ENCODE measurements around the gene ABCA2.
"Not testable (repeated sequence)": the region's sequence is repeated elsewhere in the genome, so short reads cannot be mapped to it uniquely, and the experiment has no call there.

Gene ABCA2

DNA sequence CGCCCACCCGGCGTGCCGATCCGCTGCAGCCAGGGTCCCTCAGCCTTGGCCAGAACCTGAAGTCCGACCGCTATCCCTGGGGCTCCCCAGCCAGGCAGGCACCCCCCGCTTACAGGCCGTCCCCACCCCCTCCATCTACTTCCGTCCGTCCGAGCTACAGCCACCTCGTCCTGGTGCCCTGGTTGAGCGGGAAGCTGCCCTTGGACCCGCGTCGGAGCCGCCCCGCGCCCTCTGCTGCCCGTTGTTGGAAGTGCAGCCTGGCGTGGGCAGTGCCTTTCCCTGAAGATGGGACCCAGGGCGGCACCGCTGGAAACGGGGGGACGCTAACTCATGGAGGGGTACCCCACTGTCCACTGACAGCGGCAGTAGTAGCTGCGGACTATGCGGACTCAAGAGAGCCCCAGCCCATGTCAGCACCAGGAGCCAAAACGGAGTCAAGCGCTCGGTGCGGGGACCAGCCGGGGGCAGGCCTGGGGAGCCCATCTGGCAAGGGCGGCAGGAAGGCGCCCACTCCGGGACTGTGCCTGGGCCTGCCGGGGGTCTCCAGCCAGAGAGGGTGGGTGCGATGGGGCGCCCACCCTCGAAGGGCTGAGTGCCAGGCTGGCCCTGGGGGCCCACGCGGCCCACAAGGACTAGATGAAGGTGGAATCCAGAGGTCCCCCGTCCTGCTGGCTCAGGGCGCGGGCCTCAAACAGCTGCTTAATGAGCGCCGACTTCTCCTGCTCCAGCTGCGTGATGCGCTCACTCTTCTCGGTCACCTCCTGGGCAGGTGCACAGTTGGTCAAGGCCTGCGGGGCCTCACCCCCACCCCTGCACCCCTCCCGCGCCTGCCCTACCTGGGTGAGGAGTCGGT, 36.2 kb upstream of the ABCA2 start:
- DNase-seq, result peak; percentile 73

DNA sequence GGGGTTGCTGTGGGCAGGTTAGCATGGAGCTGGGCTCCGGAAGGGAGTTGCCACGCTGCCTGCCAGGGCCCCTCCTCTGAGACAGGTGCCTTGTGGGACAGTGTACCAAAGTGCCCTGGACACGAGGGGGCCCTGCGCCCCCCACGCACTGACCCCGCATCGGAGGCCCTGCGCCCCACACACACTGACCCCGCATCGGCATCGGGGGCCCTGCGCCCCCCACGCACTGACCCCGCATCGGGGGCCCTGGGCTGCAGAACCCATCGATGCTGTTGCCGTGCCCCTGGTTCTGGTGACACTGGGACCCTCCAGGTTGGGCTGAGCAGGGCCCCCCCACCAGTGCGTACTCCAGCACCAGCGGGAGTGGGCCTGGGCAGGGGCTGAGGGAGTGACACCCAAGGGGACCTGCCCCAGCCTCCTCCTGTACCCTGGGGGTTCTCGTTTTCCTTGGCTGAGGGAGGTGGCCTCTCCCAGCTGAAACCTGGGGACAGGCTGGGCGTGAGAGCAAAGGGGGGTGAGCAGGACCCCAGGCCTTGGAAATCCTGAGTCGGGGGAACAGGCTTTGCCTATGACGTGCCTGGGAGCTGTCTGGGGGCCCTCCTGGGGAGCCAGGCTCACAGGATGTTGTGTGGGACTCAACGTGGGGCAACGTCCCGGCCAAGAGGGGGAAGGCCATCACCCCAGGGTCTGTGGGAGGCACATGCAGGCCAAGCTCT, 35.4 kb upstream of the ABCA2 start:
- no peak for DNase-seq

DNA sequence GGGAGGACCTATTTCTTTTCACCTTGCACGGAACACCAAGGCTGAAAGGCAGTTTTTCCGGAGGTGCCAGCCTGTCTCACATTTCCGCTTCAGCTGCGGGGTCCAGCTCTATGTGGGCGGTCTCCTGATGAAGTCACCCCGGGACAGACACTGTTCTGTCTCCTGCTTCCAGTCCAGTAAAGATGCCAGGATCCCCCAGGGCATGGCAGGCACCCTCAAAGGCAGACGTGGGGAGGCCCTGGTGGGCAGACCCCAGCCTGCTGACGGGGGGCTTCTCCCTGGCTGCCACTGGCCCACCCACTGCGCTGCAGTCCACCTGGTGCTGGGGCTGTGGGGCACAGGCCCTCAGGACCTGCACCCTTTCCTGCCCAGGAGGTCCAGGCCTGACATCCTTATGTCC, 34.8 kb upstream of the ABCA2 start:
- not testable (repeated sequence) for DNase-seq

DNA sequence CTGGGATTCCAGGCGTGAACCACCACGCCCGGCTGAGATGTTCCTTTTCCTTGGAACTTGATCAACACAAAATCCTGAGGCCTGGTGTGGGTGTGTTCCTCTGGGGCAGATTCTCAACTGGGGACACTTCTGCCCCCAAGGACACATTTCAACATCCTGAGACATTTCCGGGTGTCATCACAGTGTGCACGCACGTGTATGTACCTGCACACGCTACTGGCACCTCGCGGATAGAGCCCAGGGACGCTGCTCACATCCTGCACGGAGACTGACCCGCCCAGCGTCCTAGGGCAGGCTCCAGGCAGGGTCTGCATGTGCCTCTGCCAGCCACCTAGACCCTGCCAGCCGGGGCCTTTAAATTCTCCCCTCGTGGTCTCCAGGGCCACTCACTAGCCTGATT, 34.3 kb upstream of the ABCA2 start:
- no peak for DNase-seq

DNA sequence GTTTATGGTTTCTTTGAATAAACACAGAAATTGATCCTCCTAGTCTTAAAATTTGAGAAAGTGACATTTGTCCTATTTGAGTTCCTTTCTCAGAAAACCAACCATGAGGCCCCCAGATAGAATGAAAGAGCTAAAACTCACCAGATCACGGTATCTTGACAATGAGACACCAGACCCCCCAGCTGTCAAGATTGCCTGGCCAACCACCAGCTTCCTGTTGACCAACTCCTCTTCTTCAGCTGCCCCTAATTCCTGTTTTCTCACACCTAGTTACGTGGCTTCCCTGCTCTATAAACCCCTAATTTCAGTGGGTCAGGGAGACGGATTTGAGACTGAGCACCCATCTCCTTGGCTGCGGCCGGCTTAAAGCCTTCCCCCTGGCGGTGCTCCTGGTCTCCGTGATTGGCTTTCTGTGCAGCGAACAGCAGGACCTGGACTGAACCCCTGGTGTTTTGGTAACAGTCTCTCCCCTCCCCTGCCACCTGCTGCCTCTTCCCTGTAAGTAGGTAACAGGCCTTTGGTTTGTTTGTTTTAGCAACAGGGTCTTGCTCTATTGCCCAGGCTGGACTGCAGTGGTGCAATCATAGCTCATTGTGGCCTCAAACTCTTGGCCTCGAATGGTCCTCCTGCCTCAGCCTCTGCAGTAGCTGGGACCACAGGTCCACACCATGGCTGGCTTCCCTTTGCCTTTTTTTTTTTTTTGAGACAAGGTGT, 30.6 kb upstream of the ABCA2 start:
- no peak for DNase-seq

DNA sequence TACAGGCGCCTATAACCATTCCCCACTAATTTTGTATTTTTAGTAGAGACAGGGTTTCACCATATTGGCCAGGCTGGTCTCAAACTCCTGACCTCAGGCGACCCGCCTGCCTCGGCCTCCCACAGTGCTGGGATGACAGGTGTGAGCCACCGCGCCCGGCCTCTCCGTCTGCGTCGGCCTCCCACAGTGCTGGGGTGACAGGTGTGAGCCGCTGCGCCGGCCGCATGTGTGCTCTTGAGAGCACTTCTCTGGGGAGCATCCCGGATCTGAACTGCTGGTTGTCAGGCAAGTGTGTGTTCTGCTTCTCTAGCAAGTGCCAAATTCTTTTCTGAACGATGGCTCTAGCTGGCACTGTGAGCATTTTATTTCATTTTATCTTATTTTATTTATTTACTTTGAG, 29.5 kb upstream of the ABCA2 start:
- no peak for DNase-seq

DNA sequence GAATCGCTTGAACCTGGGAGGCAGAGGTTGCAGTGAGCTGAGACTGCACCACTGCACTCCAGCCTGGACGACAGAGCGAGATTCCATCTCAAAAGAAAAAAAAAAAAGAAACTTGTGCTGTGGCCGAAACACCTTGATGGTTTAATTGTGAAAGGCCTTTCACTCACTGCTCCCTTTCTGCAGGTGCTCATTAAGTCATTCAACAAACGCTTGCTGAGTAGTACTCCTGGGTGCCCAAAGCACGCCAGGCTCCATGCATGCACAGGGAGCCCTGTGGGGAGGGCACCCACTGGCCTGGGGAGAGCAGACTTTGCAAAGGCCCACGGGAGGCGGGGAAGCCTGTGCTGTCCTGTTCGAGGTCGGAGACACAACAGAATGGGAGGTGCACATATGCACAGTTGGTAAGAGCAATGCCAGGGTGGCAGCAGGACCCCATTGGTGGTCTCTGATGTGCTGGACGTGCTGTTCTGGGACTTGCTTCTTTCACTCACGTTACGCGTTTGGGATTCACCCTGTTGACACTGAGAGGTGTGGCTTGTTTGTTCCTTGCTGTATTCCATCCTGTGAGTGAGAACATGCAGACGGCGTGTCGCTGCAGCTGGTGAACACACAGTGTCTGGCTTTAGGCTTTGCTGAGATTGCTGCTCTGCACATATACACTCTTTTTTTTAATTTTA, 28.8 kb upstream of the ABCA2 start:
- DNase-seq, result no peak

DNA sequence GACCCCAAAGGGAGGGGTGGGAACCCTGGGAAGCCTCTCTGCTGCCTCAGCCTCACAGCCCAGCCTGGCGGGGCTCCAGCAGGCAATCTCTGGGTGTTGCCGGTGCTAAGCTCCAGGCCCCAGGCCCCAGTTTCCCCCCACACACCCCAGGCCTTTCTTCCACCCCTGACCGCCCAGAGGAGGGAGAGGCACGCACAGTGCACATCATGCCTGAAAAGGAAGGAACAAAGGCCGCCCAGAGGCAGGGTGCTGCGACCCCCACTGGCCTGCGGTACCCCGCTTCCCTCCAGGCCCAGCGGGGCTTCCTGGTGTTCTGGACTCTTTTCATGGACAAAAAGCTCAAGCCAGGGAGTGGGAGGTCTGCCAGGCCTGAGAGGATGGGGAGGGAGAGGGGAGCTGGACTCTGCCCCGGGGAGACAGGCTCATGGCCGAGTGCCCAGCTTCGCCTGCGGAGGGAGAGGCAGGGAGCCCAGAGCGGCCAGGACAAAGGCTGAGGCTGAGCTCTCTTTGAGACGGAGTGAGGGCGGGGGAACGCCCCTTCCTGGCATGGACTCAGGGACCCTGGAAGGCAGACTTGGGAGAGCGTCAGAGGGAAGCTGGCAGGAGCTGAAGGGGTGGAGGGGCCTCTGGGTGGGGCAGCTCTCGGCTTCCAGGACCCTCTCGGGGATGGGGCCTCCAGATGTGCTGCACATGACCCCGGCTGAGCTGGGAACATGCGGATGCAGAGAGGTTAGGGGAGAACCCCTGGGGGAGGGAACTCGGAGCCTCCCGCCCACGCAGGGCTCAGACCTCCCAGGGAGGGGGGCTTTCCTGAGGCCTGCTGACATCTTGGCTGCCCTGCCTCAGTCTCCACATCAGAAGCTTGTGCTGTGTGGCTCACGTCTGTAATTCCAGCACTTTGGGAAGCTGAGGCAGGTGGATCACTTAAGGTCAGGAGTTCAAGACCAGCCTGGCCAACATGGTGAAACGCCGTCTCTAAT, 27.6 kb upstream of the ABCA2 start:
- no peak for DNase-seq

DNA sequence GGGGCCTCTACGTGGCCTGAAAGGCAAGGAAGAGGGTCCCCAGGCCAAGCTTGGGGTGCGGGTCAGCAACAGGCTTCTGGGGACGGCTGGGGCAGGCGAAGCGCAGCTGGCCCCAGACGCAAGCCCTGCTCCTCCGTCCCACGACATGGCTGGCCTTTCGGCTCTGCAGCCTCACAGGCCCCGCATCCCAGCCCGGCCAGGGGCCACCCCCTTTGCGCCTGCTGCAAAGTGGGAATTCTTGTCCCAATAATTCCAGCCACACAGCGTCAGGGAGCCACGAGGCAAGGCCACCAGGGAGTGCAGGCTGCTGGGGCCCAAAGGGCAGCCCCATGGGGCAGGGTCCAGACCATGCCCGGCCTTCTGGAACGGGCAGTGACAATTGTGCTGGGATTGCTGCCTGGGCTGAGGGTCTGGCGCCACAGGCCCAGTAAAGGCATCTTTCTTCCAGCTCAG, 26.9 kb upstream of the ABCA2 start:
- DNase-seq, result no peak

DNA sequence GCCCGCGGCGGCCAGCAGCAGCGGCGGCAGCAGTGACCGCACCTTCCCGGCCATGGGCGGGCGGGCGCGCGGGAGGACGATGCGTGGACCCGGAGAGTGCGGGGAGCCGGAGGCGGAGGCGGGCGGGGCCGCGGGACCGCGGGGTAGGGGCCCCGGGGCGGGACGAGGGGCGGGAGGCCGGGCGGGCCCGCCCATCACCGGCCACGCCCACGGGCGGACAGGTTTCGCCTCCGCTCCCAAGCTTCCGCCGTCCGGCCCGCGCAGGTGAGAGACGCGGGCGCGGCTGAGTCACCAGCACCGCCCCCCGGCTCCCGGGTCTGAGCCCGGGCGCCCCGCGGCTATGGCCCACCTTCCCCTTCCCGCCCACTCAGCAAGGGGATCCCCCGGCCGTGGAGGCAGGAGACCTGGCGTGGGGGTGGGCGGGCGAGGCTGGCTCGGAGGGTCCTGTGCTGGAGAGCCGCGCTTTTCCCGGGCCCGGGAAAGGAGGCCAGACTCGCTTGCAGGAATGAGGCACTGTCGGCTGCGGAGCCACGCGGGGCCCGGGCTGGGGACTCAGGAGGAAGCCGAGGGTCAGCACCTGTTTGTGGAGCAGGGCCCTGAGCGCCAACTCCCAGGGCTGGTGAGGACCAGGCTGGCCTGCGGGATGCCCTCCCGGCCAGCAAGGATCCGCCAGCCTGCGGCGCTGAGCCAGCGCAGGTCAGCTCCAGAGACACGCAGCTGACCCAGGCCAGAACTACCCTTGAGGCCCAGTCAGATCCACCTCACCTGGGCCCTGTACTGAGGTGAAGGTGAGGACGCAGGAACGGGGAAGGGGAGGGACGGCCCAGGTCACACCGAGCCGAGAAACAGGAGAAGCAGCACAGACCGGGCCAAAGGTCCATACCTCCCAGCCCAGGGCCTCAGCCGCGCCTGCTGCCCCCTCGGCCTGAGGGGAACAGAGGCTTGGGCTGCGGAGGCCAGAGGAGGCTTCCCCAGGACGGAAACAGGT, 26.2 kb upstream of the ABCA2 start, which contains the start of gene ENTPD2:
ENTPD2 (minus strand) TSS at position 118 of the 988 bp plus-strand sequence; CDS start at position 54, 64 bp downstream.
- DNase-seq, result peak; percentile 62

DNA sequence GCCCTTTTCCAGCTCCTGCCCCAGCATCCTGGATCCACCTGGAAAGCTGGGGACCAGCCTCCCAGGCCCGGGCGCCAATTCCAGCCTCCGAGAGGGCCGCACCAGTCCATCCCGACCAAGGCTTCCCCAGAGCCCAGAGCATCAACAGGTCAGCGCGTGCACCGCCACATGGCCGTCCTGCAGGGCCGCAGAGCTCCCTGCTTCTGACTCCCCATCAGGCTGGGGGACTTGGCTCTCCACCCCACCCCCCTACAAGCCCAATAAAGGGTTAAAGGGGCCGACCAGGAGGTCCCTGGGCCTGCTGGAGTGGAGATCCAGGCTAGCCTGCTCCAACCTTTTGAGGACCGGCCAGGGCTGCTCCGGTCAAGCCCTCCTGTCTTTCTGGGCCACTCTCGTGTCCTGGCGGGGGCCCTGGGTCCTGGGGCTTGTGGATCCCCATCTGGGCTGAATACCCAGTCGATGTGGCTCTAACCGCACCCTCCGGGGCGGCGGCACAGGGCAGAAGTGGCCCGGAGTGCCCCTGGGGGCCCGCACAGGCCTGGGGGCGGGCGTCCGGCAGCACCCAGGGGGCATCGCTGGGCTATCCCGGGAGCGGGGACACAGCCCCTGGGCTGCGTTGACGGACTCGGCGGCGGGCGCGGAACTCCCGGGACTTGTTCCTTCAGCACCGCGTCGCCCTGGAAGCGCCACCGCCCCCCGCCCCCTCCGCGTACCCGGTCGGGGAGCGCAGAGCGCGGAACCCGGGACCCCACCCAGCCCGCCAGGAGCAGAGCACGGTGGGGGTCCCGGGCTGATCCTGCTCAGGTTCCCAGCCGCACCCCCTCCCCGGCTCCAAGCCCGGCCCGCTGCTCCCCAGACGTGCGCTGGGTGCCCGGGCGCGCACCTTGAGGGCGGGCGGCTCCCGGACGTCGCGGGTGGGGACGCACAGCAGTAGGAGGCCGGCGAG, 25.2 kb upstream of the ABCA2 start:
- DNase-seq, result no peak

DNA sequence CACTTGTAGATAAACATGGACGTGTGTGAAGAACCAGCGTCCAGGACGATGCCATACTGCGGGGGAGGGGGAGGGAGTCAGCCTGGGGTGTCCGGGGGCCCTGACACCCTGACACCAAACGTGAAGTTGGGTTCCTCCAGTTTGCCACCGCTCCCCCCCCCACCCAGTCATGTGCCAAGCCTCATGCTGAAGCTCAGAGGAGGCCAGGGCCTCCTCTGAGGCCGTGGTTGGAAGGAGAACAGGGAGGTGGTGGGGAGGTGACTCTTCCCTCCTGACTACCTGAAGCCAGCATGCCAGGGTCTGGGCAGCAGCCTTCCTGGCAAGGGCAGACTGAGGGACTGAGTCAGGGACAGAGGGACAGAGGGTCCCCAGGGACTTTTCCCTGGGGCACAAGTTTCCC, 24.3 kb upstream of the ABCA2 start:
- no peak for DNase-seq

DNA sequence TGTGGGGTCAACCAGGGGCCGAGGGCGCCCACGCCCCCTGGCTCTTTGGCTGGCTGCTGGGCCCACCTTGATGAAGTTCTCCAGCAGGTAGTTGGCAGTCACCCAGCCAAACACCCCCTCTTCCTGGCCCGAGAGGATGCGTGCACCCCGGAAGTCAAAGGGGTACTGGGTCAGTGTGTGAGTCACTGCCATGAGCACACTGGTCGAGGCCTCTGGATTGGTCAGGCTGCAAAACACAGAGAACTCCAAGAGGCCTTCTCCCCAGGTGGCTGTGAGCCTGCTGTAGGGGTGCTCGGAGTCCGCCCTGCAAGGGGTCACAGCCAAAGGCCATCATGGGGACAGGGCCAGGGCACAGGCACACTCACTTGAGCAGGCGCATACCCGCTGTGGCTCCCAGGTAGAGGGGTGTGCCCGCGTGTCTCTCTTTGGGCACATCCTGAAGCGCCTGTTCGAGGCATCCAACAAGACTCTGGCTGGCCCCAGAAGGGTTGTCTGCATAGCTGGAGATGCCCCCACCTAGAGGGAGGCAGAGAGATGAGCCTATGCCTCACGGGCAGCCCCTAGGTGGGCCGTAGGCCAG, 23.2 kb upstream of the ABCA2 start:
- DNase-seq, result no peak

DNA sequence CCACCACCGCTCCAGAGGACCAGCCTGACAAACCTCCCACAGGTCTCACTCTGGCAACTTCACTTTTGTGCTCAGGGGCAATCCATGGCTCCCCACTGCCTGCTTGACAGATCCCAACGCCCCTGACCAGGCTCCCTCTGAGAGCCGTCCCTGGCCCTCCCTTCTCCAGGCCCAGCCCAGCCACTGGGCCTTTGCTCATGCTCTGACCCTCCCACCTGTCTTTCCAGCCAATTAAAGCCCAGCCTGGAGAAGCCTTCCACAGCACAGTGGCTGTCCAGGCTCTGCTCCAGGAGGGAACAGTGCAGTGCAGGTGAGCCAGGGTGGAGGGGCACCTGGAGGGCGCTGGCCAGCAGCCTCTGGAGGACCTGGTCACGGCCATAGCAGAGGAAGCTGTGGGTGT, 22.5 kb upstream of the ABCA2 start:
- no peak for DNase-seq

DNA sequence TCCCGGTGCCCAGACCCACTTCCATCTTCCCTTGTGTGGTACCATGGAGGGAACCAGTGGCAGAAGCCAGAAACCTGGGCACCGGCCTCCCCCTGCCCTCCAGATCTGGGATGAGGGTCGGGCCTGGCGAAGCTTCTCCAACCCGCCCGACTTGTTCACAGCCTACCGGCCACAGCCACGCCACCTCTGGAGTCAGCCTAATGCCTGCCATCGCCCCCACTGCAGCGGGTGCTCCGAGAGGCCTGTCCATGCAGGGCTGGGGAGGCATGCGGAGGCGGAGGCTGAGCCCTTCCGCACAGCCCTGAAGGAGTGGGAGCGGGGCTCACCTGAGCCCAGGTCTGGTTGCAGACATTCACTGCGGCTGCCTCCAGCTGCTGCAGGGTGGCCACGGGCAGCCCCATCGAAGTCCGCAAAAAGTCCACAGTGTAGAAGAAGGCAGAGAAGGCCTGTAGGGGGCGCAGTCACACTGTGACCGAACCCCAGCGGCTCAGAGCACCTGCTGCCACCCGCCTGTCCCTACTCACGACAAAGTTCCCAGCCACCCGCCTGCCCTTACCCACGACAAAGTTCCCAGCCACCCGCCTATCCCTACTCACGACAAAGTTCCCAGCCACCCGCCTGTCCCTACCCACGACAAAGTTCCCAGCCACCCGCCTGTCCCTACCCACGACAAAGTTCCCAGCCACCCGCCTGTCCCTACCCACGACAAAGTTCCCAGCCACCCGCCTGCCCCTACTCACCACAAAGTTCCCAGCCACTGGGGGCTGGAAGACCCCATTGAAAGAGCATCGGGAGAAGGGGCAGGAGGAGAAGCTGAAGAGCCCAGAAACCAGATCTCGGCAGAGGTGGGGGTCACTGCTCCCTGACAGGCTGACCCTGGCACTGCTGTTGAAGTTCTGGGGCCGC, 21.8 kb upstream of the ABCA2 start:
- DNase-seq, result peak; percentile 57

DNA sequence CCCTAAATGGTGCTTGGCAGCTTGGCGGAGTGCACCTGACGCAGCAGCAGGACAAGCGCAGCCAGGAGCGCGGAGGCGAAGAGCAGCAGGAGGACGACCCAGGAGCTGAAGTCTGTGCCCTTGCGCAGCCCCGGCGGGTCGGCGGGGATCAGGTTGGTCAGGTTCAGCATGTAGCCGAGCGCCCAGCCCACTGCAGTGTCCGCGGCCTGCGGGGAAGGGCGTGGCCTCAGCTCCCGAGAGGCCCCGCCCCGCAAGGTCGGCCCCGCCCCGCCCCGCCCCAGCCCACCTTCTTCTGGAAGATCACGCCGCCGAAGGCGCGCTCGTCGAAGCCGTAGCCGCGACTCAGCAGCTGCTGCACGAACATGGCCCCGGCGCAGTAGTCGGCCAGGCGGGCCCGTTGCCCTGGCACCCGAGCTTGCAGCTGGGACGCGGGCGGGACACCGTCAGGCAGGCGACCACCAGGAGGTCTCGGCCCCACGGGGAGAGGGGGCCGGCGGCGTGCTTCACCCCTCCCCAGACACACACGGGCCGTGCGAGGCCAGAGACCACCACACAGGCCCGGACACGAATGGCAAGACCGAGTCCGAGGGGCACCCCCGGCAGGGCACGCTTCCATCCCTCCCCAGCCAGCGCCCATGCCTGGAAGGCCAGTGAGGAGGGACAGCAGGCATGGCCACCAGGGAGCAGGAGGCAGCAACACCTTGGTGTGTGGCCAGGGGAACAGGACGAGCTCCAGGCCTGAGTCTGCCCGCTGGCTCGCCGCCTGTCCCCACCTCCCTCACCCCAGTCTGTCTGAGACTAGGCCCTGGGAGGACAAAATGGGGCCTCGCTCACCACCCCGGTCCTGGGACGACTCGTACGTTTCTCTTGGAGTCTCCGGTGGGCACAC, 20.9 kb upstream of the ABCA2 start:
- DNase-seq, result no peak
